ENCODE measurements around the gene NCAM1.

- TF ChIP-seq CTCF (IDR thresholded peaks at IDR 0.05) (no peak), POLR2AphosphoS5 (IDR thresholded peaks at IDR 0.05; ENCODE audit: insufficient read depth in 1 of 2, low read depth in 1 of 2) (no peak)
Observed at GRCh38 chr11:113110046-113110445, 148.8 kb downstream of the NCAM1 start.

Data from vagina (tissue), 2 donors.